IMR-90 (cell line): ENCODE measurements around the gene GPER1. TPM values are rescaled to one million over a fixed set of nuclear protein-coding genes. Genes with fewer than 3 reads are reported as not detected.

Experiments used
- ATAC-seq: fragments of 200-7000 bp; cut with Tn5 transposase; 2 replicates; pipeline ENCODE4 v1.9.1; 2020; ENCODE audit warnings: low read depth, mild to moderate bottlenecking, moderate library complexity
- BruUV-seq: library from RNA; stranded (reverse); fragments of 400-500 nt; replicated peaks from 2 replicates; lab custom pipeline; 2021; lab: Mats Ljungman, UMichigan
- CTCF ChIA-PET: fragments of 300-600 bp; formaldehyde crosslinking; extraction: SDS; loops from one replicate; lab custom pipeline; 2021; ENCODE audit warnings: antibody characterized with exemption; lab: Yijun Ruan, JAX
- POLR2A ChIA-PET: fragments of 300-600 bp; sonication (Branson Sonifier 250); formaldehyde crosslinking; loops from one replicate; lab custom pipeline; 2022; ENCODE audit warnings: antibody characterized with exemption; ENCODE audit not compliant: unreplicated experiment; lab: Charles Lee
- DNase-seq: peaks from one replicate; pipeline ENCODE4 v3.0.0; 2013
- H2AFZ ChIP-seq: replicated peaks from 2 replicates; pipeline ENCODE3; 2013; ENCODE audit warnings: low read length, mild to moderate bottlenecking; ENCODE audit not compliant: poor library complexity
- H2AK5ac ChIP-seq: 2 replicates; pipeline ENCODE4 v1.6.1; 2013; ENCODE audit warnings: low read depth, low read length, inconsistent platforms
- H2AK9ac ChIP-seq: replicated peaks from 2 replicates; pipeline ENCODE3; 2013; ENCODE audit warnings: mild to moderate bottlenecking, low read depth, low read length, moderate library complexity; ENCODE audit not compliant: poor library complexity
- H2BK120ac ChIP-seq: 2 replicates; pipeline ENCODE4 v1.6.1; 2013; ENCODE audit warnings: low read depth, low read length, inconsistent platforms
- H2BK15ac ChIP-seq: 3 replicates; pipeline ENCODE4 v1.6.1; 2013; ENCODE audit warnings: low read depth, low read length, inconsistent platforms
- H2BK20ac ChIP-seq: 2 replicates; pipeline ENCODE4 v1.6.1; 2013; ENCODE audit warnings: low read depth, mild to moderate bottlenecking, inconsistent platforms, low read length, moderate library complexity
- H2BK5ac ChIP-seq: 2 replicates; pipeline ENCODE4 v1.6.1; 2013; ENCODE audit warnings: mild to moderate bottlenecking, low read depth, low read length, inconsistent platforms; ENCODE audit not compliant: poor library complexity, severe bottlenecking
- H3K14ac ChIP-seq: replicated peaks from 2 replicates; pipeline ENCODE4 v1.6.1; 2013; ENCODE audit warnings: low read depth, low read length, inconsistent platforms
- H3K18ac ChIP-seq: 2 replicates; pipeline ENCODE4 v1.6.1; 2013; ENCODE audit warnings: low read depth, low read length, control low read depth
- H3K23ac ChIP-seq: 2 replicates; pipeline ENCODE4 v1.6.1; 2013; ENCODE audit warnings: low read depth, low read length, inconsistent platforms
- H3K27ac ChIP-seq: 2 replicates; pipeline ENCODE4 v1.5.1; 2013; ENCODE audit warnings: mild to moderate bottlenecking, control low read depth, low read length; ENCODE audit not compliant: insufficient read depth
- H3K27me3 ChIP-seq: 2 replicates; pipeline ENCODE4 v1.6.1; 2013; ENCODE audit warnings: low read length; ENCODE audit not compliant: control insufficient read depth, insufficient read depth
- H3K36me3 ChIP-seq: 2 replicates; pipeline ENCODE4 v1.6.1; 2013; ENCODE audit warnings: low read length, mixed read lengths; ENCODE audit not compliant: control insufficient read depth, insufficient read depth
- H3K4ac ChIP-seq: 2 replicates; pipeline ENCODE4 v1.6.1; 2013; ENCODE audit warnings: low read depth, low read length, inconsistent platforms
- H3K4me1 ChIP-seq: 2 replicates; pipeline ENCODE4 v1.6.1; 2013; ENCODE audit warnings: low read length, mixed read lengths; ENCODE audit not compliant: control insufficient read depth, insufficient read depth
- H3K4me2 ChIP-seq: 2 replicates; pipeline ENCODE4 v1.6.1; 2013; ENCODE audit warnings: low read depth, mild to moderate bottlenecking, control low read depth, low read length, moderate library complexity
- H3K4me3 ChIP-seq: 2 replicates; pipeline ENCODE4 v1.5.1; 2013; ENCODE audit warnings: low read depth, mild to moderate bottlenecking, control low read depth, low read length, moderate library complexity; ENCODE audit not compliant: insufficient read depth
- H3K56ac ChIP-seq: 2 replicates; pipeline ENCODE4 v1.6.1; 2013; ENCODE audit warnings: low read length, inconsistent platforms; ENCODE audit not compliant: insufficient read depth; ENCODE audit errors: extremely low read depth
- H3K79me1 ChIP-seq, 2 experiments: 2 replicates each; pipeline ENCODE4 v1.6.1; 2013; ENCODE audit warnings: low read length in 2 of 2, inconsistent platforms in 1 of 2, low read depth in 1 of 2
- H3K9ac ChIP-seq: 2 replicates; pipeline ENCODE4 v1.6.1; 2013; ENCODE audit warnings: low read depth, low read length, control low read depth
- H3K9me1 ChIP-seq: 2 replicates; pipeline ENCODE4 v1.6.1; 2013; ENCODE audit warnings: low read length, inconsistent platforms; ENCODE audit not compliant: insufficient read depth
- H3K9me3 ChIP-seq: 2 replicates; pipeline ENCODE4 v1.6.1; 2013; ENCODE audit warnings: low read length; ENCODE audit not compliant: control insufficient read depth, insufficient read depth
- H4K20me1 ChIP-seq: 2 replicates; pipeline ENCODE4 v1.6.1; 2013; ENCODE audit warnings: low read length, inconsistent platforms; ENCODE audit not compliant: insufficient read depth
- H4K5ac ChIP-seq: 2 replicates; pipeline ENCODE4 v1.6.1; 2013; ENCODE audit warnings: mild to moderate bottlenecking, low read depth, low read length, control low read depth
- H4K8ac ChIP-seq, 2 experiments: 2 replicates each; pipeline ENCODE4 v1.6.1; 2013; ENCODE audit warnings: low read depth in 2 of 2, low read length in 2 of 2, control low read depth in 1 of 2, inconsistent platforms in 1 of 2
- H4K91ac ChIP-seq: 2 replicates; pipeline ENCODE4 v1.6.1; 2013; ENCODE audit warnings: low read depth, low read length, inconsistent platforms; ENCODE audit not compliant: insufficient read depth
- CEBPB ChIP-seq: IDR thresholded peaks from 2 replicates; pipeline ENCODE4 v1.6.1; 2012; ENCODE audit warnings: low read depth, low read length, improper control_type of control experiment
- CHD1 ChIP-seq: IDR thresholded peaks from 2 replicates; pipeline ENCODE4 v1.6.1; 2012; ENCODE audit warnings: low read depth, low read length, improper control_type of control experiment
- CTCF ChIP-seq: conservative IDR thresholded peaks from 2 replicates; pipeline ENCODE4 v1.5.1; 2012; ENCODE audit warnings: mild to moderate bottlenecking, low read depth, low read length, improper control_type of control experiment
- ELK1 ChIP-seq: fragments of 150-350 bp; IDR thresholded peaks from 2 replicates; pipeline ENCODE4 v1.6.1; 2016; ENCODE audit warnings: low read depth, mild to moderate bottlenecking, low read length, moderate library complexity, borderline replicate concordance
- FOS ChIP-seq: fragments of 150-350 bp; IDR thresholded peaks from 2 replicates; pipeline ENCODE4 v1.6.1; 2016; ENCODE audit warnings: low read depth, low read length
- MAFK ChIP-seq: IDR thresholded peaks from 2 replicates; pipeline ENCODE4 v1.6.1; 2012; ENCODE audit warnings: low read depth, low read length, improper control_type of control experiment
- MAZ ChIP-seq: IDR thresholded peaks from 2 replicates; pipeline ENCODE4 v1.6.1; 2012; ENCODE audit warnings: low read depth, mild to moderate bottlenecking, low read length, improper control_type of control experiment, moderate library complexity, borderline replicate concordance
- NFE2L2 ChIP-seq: fragments of 150-350 bp; IDR thresholded peaks from 2 replicates; pipeline ENCODE4 v1.6.1; 2016; ENCODE audit warnings: low read depth, mild to moderate bottlenecking, low read length
- POLR2A ChIP-seq: IDR thresholded peaks from 2 replicates; pipeline ENCODE4 v1.6.1; 2012; ENCODE audit warnings: mild to moderate bottlenecking, low read depth, low read length
- RAD21 ChIP-seq: IDR thresholded peaks from 2 replicates; pipeline ENCODE4 v1.6.1; 2012; ENCODE audit warnings: low read length, improper control_type of control experiment
- RCOR1 ChIP-seq: IDR thresholded peaks from 2 replicates; pipeline ENCODE4 v1.6.1; 2012; ENCODE audit warnings: mild to moderate bottlenecking, low read length, improper control_type of control experiment; ENCODE audit not compliant: insufficient replicate concordance
- RFX5 ChIP-seq: IDR thresholded peaks from 2 replicates; pipeline ENCODE4 v1.8.0; 2012; ENCODE audit warnings: low read depth, mild to moderate bottlenecking, low read length, moderate library complexity
- SMC3 ChIP-seq: fragments of 150-350 bp; IDR thresholded peaks from 2 replicates; pipeline ENCODE4 v1.6.1; 2016; ENCODE audit warnings: low read depth, mild to moderate bottlenecking, antibody characterized with exemption, low read length, moderate library complexity
- WGBS, 2 experiments: methylation state at CpG; one replicate each; pipeline versions ENCODE4 v1.1.5 to v1.1.7; 2013; ENCODE audit warnings: missing lambda C conversion rate in 2 of 2; ENCODE audit not compliant: insufficient read length in 1 of 2; ENCODE audit errors: extremely low coverage in 2 of 2; 5-methylcytosine and 5-hydroxymethylcytosine counted together
- dilution Hi-C: fragments of 300-500 bp; cut with HindIII; formaldehyde crosslinking; loops from one replicate; pipeline ENCODE4 v1.14.3; 2018; ENCODE audit warnings: low sequenced_read_pairs; ENCODE audit not compliant: unreplicated experiment
- in situ Hi-C: fragments of 300-500 bp; cut with MboI; formaldehyde crosslinking; loops from 3 replicates; pipeline ENCODE4 v1.14.3; 2019; ENCODE audit warnings: low sequenced_read_pairs, inconsistent platforms, mixed read lengths
- intact Hi-C: fragments of 100-400 bp; cut with micrococcal nuclease; formaldehyde crosslinking; loops from 2 replicates; pipeline ENCODE4 v1.10.0; 2022
- polyA plus RNA-seq, 3 experiments: library from polyadenylated mRNA; depleted of rRNA; stranded (reverse); fragments of >200 nt; gene quantifications; 2 replicates each; pipeline ENCODE4 v1.2.3, GENCODE V29; 2012; ENCODE audit warnings: low replicate concordance in 1 of 3
- total RNA-seq: library from RNA; depleted of rRNA; stranded (reverse); fragments of >200 nt; gene quantifications from 2 replicates; pipeline ENCODE4 v1.2.3, GENCODE V29; 2012

Gene GPER1
- total and polyA plus RNA-seq, 2 of the 4 experiments (the other 2 are of a cell fraction) = 2.0 to 5.8 TPM

GRCh38 chr7:1085266-1085665 is 2.6 kb upstream of the GPER1 start:
- H3K4me2 ChIP-seq = no peak overlapping the region
- H3K9ac ChIP-seq = no peak overlapping the region
- WGBS, 2 experiments = 80% methylated on average over 5 of the region's 10 CpGs; no CpG with 5 or more reads in 1 of the 2 experiments
- in situ Hi-C loops = no loop called here
- H3K23ac ChIP-seq = no peak overlapping the region
- H2AK5ac ChIP-seq = no peak overlapping the region
- no peak overlapping the region for H4K91ac ChIP-seq
- H3K14ac ChIP-seq = no peak overlapping the region
- H4K5ac ChIP-seq = no peak overlapping the region
- no peak overlapping the region for H2AFZ ChIP-seq
- H2BK15ac ChIP-seq = no peak overlapping the region
- no peak overlapping the region for H2BK120ac ChIP-seq
- no peak overlapping the region for H2AK9ac ChIP-seq
- H2BK20ac ChIP-seq = no peak overlapping the region
- H3K27me3 ChIP-seq = no peaks in the 10 kb centered on the region
- TF ChIP-seq CEBPB = no peak
- TF ChIP-seq RAD21 = no peak
- TF ChIP-seq POLR2A = no peak
- TF ChIP-seq SMC3 = no peak
- no peak for TF ChIP-seq FOS
- TF ChIP-seq MAZ = no peak
- TF ChIP-seq CHD1 = no peak
- no peak for TF ChIP-seq CTCF
- TF ChIP-seq RFX5 = no peak
- no peak for TF ChIP-seq ELK1
- no peak for TF ChIP-seq MAFK
- TF ChIP-seq RCOR1 = no peak
- no peak for TF ChIP-seq NFE2L2
- intact Hi-C loops = loop anchor here (5.0 kb wide), 1 partner anchor 52 kb away; a partner anchor contains a TSS
- no peak overlapping the region for H3K4me3 ChIP-seq
- CTCF ChIA-PET = interaction anchor here (0.7 to 1.1 kb wide), 2 partner anchors 91 to 92 kb away, joined by 3 to 4 read pairs; no protein-coding TSS in a partner anchor
- peaks cover 0 to 25% of the 10 kb centered on the region in 2 experiments; a peak in 2 of 4 replicates for H3K79me1 ChIP-seq
- dilution Hi-C loops = no loop called here
- no peak overlapping the region for H2BK5ac ChIP-seq
- no TSS peak for BruUV-seq
- H3K4ac ChIP-seq = no peak overlapping the region
- POLR2A ChIA-PET = no interaction called here
- H3K56ac ChIP-seq = no peak overlapping the region
- DNase-seq = no peak
- no peak overlapping the region for H4K8ac ChIP-seq
- H3K18ac ChIP-seq = no peak overlapping the region
- peaks cover 53% of the 10 kb centered on the region for H4K20me1 ChIP-seq
- H3K9me3 ChIP-seq = no peaks in the 10 kb centered on the region
- H3K4me1 ChIP-seq = peaks cover 31% of the 10 kb centered on the region
- no peak for ATAC-seq
- no peak overlapping the region for H3K27ac ChIP-seq
- H3K9me1 ChIP-seq = peaks cover 7% of the 10 kb centered on the region
- no peaks in the 10 kb centered on the region for H3K36me3 ChIP-seq
